GM18909 (cell line): ENCODE measurements around the gene NR4A3.

ENCODE experiments used
- ATAC-seq: cut with Tn5 transposase; IDR thresholded peaks from one replicate; pipeline ENCODE4 v1.9.1; 2021; ENCODE audit warnings: mild to moderate bottlenecking; ENCODE audit not compliant: unreplicated experiment, poor library complexity

NR4A3 gene

GRCh38 chr9:99867536-99867935, 45.9 kb downstream of the NR4A3 start:
- ATAC-seq = no peak

DNA sequence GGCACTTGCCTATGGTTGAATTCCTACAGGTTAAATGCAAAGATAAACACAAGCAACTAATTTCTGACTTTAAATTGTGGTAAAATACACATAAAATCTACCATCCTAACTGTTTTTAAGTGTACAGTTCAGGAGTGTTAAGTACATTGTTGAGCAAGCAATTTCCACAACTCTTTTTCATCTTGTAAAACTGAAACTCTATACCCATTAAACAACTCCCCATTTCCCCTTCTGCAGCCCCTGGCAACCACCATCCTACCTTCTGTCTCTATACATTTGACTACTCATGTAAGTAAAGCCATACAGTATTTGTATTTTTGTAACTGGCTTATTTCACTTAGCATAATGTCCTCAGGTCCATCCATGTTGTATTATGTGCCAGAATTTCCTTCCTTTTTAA, 46.3 kb downstream of the NR4A3 start:
- ATAC-seq = no peak

DNA sequence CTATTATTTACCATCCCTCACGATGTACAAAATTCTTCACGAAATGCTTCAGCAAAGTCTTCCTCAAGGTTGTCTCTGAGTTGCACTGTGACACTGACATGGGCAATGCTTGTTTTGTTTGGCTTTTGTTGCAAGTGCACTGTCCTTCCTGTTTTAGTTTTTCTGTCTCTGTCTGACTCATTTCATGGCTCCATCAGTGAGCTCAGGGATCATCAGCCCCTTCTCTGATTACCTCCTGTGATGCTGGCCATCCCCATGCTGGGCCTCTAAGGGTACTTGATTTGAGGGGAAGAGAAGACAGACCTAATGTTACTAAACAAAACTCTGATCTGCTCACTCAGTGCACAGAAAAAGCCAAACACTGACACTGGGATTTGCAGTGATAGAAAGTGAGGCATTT, 47.2 kb downstream of the NR4A3 start:
- ATAC-seq = peak; percentile 80

GRCh38 chr9:99870126-99870525, 48.4 kb downstream of the NR4A3 start:
- no peak for ATAC-seq

DNA sequence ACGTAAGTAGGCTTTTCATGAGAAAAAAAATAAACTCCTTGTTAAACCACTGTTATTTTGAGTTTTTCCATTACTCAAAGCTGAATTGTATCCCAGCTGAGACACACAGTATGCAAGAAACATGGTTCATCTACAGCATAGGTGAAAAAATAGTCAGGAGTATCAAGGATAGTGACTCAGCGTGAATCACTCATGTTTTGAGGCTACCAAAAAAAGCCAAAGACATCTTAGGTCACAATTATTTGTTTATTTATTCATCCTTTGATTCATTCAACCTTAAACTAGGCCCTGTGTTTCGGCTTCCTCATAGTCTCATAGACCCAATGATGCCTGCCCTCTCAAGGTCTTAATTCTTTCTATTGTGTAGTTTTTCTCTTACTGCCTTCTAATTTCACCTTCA, 51.8 kb downstream of the NR4A3 start:
- no peak for ATAC-seq

GRCh38 chr9:99873943-99874584, 52.4 kb downstream of the NR4A3 start:
- no peak for ATAC-seq

DNA sequence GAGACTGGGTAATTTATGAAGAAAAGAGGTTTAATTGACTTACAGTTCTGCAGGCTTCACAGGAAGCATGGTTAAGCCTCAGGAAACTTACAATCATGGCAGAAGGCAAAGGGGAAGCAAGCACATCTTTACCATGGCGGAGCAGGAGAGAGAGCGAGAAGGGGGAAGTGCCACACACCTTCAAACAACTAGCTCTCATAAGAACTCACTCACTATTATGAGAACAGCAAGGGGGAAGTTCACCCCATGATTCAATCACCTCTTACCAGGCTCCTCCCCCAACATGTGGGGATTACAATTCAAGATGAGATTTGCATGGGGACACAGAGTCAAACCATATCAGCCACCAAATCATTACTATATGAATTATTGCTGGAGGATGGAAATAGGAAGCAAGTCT, 54.5 kb downstream of the NR4A3 start:
- ATAC-seq = no peak

DNA sequence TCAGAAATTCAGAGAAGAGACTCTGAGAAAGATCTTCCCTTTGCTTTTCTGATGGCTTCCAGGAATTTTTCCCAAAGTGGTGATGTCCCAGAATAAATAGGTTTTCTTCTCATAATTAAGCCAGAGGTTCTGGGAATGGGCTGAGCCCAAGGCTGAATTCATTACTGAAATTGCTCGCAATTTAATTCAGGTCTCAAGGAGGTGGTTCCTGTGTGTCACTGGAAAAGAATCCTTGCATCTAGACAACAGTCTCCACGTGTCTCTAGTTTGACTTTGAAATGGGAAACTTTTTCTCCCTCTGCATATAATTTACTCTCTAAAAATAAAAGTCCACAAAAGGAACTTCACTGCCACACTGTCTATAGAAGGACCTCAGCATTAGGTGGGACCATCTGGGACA, 57.0 kb downstream of the NR4A3 start:
- ATAC-seq = no peak

DNA sequence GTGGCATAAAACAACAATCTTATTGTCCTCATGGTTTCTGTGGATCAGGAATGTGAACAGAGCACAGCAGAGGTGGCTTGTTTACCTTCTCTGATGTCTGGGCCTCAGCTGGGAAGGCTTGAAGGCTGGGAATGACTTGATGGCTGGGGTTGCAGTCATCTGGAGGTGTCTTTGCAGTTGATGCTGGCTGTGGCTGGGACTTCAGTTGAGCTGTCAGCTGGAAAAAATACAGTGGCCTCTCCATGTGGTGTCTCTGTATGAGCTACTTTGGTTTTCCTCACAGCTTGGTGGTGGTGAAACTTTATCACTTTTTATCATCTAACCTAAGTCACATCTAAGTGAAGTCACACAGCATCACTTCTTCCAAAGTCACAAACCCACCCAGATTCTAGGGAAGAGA, 60.1 kb downstream of the NR4A3 start:
- no peak for ATAC-seq

DNA sequence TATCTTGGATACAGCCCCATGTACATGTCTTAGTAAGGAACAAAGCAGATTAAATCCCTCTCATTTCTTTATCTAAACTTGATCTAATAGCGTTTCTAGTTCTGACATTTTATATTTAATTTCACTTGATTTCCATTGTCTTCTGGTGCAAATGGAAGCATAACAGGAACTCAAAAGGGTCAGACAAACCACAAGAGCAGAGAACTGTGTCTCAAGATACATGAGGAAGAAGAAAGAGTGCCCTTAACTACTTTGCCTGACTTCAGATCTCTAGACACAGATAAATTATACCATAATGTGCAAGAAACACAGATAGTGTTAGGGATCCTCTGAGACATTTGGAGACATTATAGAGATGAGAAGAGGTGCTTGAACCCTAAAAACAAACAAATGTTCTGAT, 64.1 kb downstream of the NR4A3 start:
- no peak for ATAC-seq

GRCh38 chr9:99889120-99889519, 67.4 kb downstream of the NR4A3 start:
- no peak for ATAC-seq

DNA sequence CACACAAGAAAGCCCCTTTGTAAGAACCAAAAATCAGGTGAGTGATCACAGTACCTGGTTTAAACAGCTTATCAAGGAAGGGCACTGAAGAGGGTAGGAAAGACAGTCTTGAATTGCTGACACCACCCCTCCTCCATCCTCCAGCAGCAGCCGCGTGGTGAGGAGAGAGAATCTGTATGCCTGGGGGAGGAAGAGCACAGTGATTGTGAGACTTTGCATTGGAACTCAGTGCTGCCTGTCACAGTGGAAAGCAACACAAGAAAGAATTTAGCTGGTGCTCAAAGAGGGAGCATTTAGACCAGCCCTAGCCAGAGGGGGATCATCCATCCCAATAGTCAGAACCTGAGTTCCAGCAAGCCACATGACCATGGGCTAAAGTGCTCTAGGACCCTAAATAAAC, 73.1 kb downstream of the NR4A3 start:
- no peak for ATAC-seq

- no peak for ATAC-seq
Measured at GRCh38 chr9:99895510-99895909, 73.8 kb downstream of the NR4A3 start.

DNA sequence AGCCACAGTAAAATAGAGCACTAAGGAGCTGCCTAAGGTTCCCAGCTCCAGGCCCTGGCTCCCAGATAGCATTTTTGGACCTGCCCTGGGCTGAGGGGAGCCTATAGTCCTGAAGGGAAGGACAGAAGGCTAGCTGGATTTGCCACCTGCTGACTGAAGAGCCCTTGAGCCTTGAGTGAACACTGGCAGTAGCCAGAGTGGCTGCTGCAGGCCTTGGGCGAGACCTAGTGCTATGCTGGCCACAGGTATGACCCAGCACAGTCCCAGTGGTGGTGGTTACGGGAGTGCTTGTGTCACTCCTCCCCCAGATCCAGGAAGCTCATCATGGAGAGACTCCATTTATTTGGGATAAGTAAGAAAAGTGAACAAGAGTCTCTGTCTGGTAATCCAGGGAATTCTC, 74.4 kb downstream of the NR4A3 start:
- no peak for ATAC-seq

DNA sequence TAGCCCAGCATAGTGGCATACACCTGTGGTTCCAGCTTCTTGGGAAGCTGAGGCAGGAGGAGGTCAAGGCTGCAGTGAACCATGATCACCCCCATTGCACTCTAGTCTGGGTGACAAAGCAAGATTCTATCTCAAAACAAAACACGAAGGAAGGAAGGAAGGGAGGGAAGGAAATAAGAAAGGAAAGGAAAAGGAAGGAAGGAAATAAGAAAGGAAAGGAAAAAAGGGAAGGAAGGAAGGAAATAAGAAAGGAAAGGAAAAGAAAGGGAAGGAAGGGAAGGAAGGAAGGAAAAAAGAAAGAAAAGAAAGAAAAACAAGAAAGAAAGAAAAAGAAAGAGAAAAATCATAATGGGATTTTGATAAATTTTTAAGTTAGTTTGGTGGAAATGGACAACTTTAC, 81.7 kb downstream of the NR4A3 start:
- ATAC-seq = no peak

DNA sequence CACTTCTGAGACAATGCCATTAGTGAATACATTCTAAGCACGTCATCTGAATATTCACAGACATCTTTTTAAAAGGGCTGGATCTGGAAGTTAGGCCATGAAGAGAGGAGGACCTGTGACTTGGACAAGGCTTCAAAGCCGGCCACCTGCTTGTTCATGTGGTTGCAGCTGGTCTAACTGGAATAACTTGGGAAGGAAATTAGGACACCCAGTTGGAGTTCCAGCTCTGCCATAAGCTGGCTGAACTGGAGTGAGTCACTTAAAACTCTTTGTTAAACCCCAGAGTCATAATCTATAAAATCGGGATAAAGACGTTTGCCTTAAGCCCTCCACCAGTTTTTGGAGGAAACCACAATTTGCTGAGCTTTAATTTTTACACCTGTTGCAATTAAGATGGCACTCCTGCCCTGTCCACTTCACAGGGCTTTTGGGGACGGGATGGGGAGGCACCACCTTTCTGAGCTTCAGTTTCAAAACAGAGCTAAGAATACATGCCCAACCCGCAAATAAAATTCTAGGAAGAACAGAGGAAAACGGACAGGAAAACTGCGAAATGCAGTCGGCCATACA, 84.2 kb downstream of the NR4A3 start:
- ATAC-seq = peak; percentile 1

- ATAC-seq = peak; percentile 89
Measured at GRCh38 chr9:99906403-99907207, 84.9 kb downstream of the NR4A3 start, which contains the start of gene STX17. TSS of gene STX17 (plus strand) at chr9:99906654. CDS start at chr9:99915240, 8,586 bp downstream.

DNA sequence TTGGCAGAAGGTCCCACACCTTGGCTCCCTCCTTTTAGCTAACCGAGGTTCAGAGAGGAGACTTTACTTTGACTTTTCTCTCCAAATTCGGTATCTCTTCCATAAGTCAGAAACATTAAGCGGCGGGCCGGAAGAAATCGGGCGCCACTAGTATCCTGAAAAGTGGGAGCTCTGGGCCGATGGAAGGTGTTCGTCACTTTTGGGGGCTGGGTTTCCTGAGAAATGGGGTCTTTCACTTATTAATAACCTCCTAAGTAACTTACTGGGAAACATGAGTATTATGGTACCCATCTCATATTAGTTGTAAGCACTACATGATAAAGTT, 85.5 kb downstream of the NR4A3 start:
- ATAC-seq = no peak

GRCh38 chr9:99911600-99911999, 89.9 kb downstream of the NR4A3 start:
- no peak for ATAC-seq
